H9 (cell line): ENCODE results near the gene ACAA2. TPM values are rescaled to one million over a fixed set of nuclear protein-coding genes. Genes with fewer than 3 reads are reported as not detected.

Source experiments
- DNase-seq: peaks from one replicate; pipeline ENCODE4 v3.0.0-alpha.2; 2017
- H2AFZ ChIP-seq: one replicate; pipeline ENCODE4 v1.6.1; 2013; ENCODE audit warnings: mild to moderate bottlenecking, low read length, control low read depth, moderate library complexity
- H2AK5ac ChIP-seq: 2 replicates; pipeline ENCODE4 v1.6.1; 2013; ENCODE audit warnings: low read length, control low read depth, mixed read lengths; ENCODE audit not compliant: insufficient read length
- H2BK120ac ChIP-seq: one replicate; pipeline ENCODE4 v1.6.1; 2013; ENCODE audit warnings: low read depth, mild to moderate bottlenecking, low read length, control low read depth, inconsistent platforms; ENCODE audit not compliant: poor library complexity, severe bottlenecking
- H2BK12ac ChIP-seq: 2 replicates; pipeline ENCODE4 v1.6.1; 2013; ENCODE audit warnings: low read length, control low read depth, mixed read lengths, low read depth; ENCODE audit not compliant: insufficient read length
- H2BK15ac ChIP-seq: 2 replicates; pipeline ENCODE4 v1.6.1; 2013; ENCODE audit warnings: low read depth, low read length, control low read depth
- H2BK20ac ChIP-seq: one replicate; pipeline ENCODE4 v1.6.1; 2013; ENCODE audit warnings: low read depth, mild to moderate bottlenecking, low read length, control low read depth, inconsistent platforms; ENCODE audit not compliant: poor library complexity, severe bottlenecking
- H2BK5ac ChIP-seq: 2 replicates; pipeline ENCODE4 v1.6.1; 2013; ENCODE audit warnings: low read length, control low read depth, mixed read lengths; ENCODE audit not compliant: insufficient read length
- H3K14ac ChIP-seq: 2 replicates; pipeline ENCODE4 v1.6.1; 2013; ENCODE audit warnings: low read length, control low read depth; ENCODE audit not compliant: insufficient read depth
- H3K18ac ChIP-seq: 2 replicates; pipeline ENCODE4 v1.6.1; 2013; ENCODE audit warnings: low read depth, mild to moderate bottlenecking, mixed read lengths, low read length, control low read depth; ENCODE audit not compliant: insufficient read length
- H3K23ac ChIP-seq: 2 replicates; pipeline ENCODE4 v1.6.1; 2013; ENCODE audit warnings: low read length, control low read depth, mixed read lengths, low read depth; ENCODE audit not compliant: insufficient read length
- H3K23me2 ChIP-seq: 2 replicates; pipeline ENCODE4 v1.6.1; 2013; ENCODE audit warnings: low read depth, mild to moderate bottlenecking, mixed read lengths, low read length, control low read depth; ENCODE audit not compliant: insufficient read length, poor library complexity, severe bottlenecking
- H3K27ac ChIP-seq: 2 replicates; pipeline ENCODE4 v1.5.1; 2013; ENCODE audit warnings: low read length, control low read depth, mixed read lengths, low read depth; ENCODE audit not compliant: insufficient read length
- H3K27me3 ChIP-seq: 2 replicates; pipeline ENCODE4 v1.6.1; 2013; ENCODE audit warnings: low read length, control low read depth, inconsistent platforms; ENCODE audit not compliant: insufficient read depth
- H3K4ac ChIP-seq: 2 replicates; pipeline ENCODE4 v1.6.1; 2013; ENCODE audit warnings: low read depth, mild to moderate bottlenecking, control low read depth, inconsistent platforms, low read length, moderate library complexity
- H3K4me1 ChIP-seq: 2 replicates; pipeline ENCODE4 v1.6.1; 2013; ENCODE audit warnings: low read length, control low read depth, inconsistent platforms; ENCODE audit not compliant: insufficient read depth
- H3K4me2 ChIP-seq: 2 replicates; pipeline ENCODE4 v1.6.1; 2013; ENCODE audit warnings: low read length, control low read depth, mixed read lengths; ENCODE audit not compliant: insufficient read length, insufficient read depth
- H3K56ac ChIP-seq: 2 replicates; pipeline ENCODE4 v1.6.1; 2013; ENCODE audit warnings: low read depth, mild to moderate bottlenecking, mixed read lengths, low read length, control low read depth; ENCODE audit not compliant: insufficient read length
- H3K79me1 ChIP-seq: 2 replicates; pipeline ENCODE4 v1.6.1; 2013; ENCODE audit warnings: low read depth, mild to moderate bottlenecking, moderate library complexity, low read length, control low read depth, inconsistent platforms; ENCODE audit not compliant: insufficient read depth, poor library complexity, severe bottlenecking
- H3K79me2 ChIP-seq: 2 replicates; pipeline ENCODE4 v1.6.1; 2013; ENCODE audit warnings: low read length, control low read depth, inconsistent platforms; ENCODE audit not compliant: insufficient read depth
- H3K9ac ChIP-seq: 2 replicates; pipeline ENCODE4 v1.6.1; 2013; ENCODE audit warnings: low read length, control low read depth, mixed read lengths; ENCODE audit not compliant: insufficient read length; ENCODE audit errors: extremely low read depth
- H3K9me3 ChIP-seq: one replicate; pipeline ENCODE4 v1.6.1; 2013; ENCODE audit warnings: low read depth, low read length, inconsistent platforms; ENCODE audit not compliant: control insufficient read depth
- H3T11ph ChIP-seq: one replicate; pipeline ENCODE4 v1.6.1; 2013; ENCODE audit warnings: mild to moderate bottlenecking, low read length, control low read depth, inconsistent platforms
- H4K20me1 ChIP-seq: one replicate; pipeline ENCODE4 v1.6.1; 2013; ENCODE audit not compliant: control insufficient read depth, insufficient read length, insufficient read depth
- H4K5ac ChIP-seq: 2 replicates; pipeline ENCODE4 v1.6.1; 2013; ENCODE audit warnings: low read depth, mild to moderate bottlenecking, mixed read lengths, low read length, control low read depth; ENCODE audit not compliant: insufficient read length
- H4K8ac ChIP-seq: replicated peaks from 2 replicates; pipeline ENCODE4 v1.6.1; 2013; ENCODE audit warnings: low read length, control low read depth, mixed read lengths, low read depth; ENCODE audit not compliant: insufficient read length
- H4K91ac ChIP-seq: 2 replicates; pipeline ENCODE4 v1.6.1; 2013; ENCODE audit warnings: low read depth, mild to moderate bottlenecking, moderate library complexity, mixed read lengths, low read length, control low read depth; ENCODE audit not compliant: insufficient read length
- H3K27ac Mint-ChIP-seq, 3 experiments: 2 replicates in 2 of 3; 3 replicates in 1 of 3; pipeline ENCODE4 v1.8.0; 2020 to 2021; ENCODE audit warnings: mixed read lengths in 3 of 3, mild to moderate bottlenecking in 1 of 3, moderate library complexity in 1 of 3
- H3K27me3 Mint-ChIP-seq: 2 replicates; pipeline ENCODE4 v1.8.0; 2021; ENCODE audit warnings: low read depth, mild to moderate bottlenecking, moderate library complexity, mixed read lengths
- H3K36me3 Mint-ChIP-seq, 3 experiments: 2 replicates in 2 of 3; 3 replicates in 1 of 3; pipeline ENCODE4 v1.8.0; 2020 to 2021; ENCODE audit warnings: low read depth in 3 of 3, mixed read lengths in 3 of 3; ENCODE audit not compliant: insufficient read depth in 1 of 3
- H3K4me1 Mint-ChIP-seq, 2 experiments: 2 replicates each; pipeline ENCODE4 v1.8.0; 2020; ENCODE audit warnings: mixed read lengths in 2 of 2
- H3K4me3 Mint-ChIP-seq, 2 experiments: 2 replicates in 1 of 2; 3 replicates in 1 of 2; pipeline ENCODE4 v1.8.0; 2020 to 2021; ENCODE audit warnings: mild to moderate bottlenecking in 2 of 2, mixed read lengths in 2 of 2, moderate library complexity in 1 of 2
- H3K9me3 Mint-ChIP-seq, 2 experiments: 2 replicates in 1 of 2; 3 replicates in 1 of 2; pipeline ENCODE4 v1.8.0; 2020; ENCODE audit warnings: mild to moderate bottlenecking in 2 of 2, mixed read lengths in 2 of 2, moderate library complexity in 1 of 2
- CTCF ChIP-seq: fragments of 200-600 bp; sonication (generic); conservative IDR thresholded peaks from 3 replicates; pipeline ENCODE4 v1.8.0; 2021; ENCODE audit warnings: antibody characterized with exemption, mild to moderate bottlenecking
- WGBS: extraction: QIAGEN DNeasy Blood & Tissue Kit; methylation state at CpG from one replicate; pipeline ENCODE4 v1.1.7; 2013; ENCODE audit warnings: missing lambda C conversion rate, low lambda C conversion rate, mixed read lengths; ENCODE audit not compliant: insufficient read length; ENCODE audit errors: extremely low coverage; 5-methylcytosine and 5-hydroxymethylcytosine counted together
- total RNA-seq: library from RNA; stranded (reverse); gene quantifications from 2 replicates; pipeline ENCODE4 v1.2.1, GENCODE V29; 2021

ACAA2 gene
- total RNA-seq, 1 experiment from 2014 or later, result 115 TPM

DNA sequence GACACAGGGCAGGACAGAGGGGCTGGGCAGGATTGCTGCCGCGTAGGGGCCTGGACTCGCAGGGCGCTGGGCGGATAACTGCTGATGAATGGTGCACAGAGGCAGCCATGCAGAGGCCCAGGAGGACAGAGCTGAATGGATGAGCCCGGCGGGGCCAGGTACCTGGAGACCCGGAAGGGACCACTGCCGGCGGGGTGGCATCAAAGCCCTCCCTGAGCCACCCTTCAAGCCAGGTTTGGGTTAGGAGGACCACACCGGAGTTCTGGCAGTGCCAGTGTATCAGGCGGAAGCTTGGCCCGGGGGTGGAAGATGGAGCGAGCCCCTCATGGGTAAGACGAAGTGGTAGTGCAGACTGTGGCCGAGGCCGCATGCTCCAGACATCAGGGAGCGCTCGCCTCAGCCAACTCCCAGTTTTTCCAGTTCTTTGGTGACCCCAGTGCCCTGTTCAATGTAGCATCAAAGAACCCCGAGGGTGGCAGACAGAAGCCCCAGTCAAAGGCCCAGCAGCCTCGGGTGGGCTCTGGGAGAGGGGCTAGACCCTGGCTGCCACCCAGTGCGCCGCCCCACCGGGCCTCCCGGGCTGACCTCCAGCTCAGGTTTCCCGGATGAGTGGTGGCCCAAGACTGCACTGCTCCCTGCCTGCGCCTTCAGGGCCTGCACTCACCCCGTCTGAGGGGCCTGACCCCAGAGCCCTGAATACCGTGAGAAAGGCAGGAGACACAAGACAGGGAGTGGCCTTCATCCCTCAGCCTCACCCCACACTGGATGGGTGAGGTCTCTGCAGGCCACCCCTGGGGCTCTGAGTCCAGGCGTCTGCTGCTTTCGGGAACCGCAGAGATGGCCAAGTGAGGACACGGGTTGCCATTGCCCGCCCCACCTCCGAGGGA lies 50.9 kb downstream of the ACAA2 start:
- no peaks in the 10 kb centered on the region for H3K79me1 ChIP-seq
- no peak overlapping the region for H2BK5ac ChIP-seq
- no peaks in the 10 kb centered on the region for H3K23me2 ChIP-seq
- Mint-ChIP-seq H3K4me3 (no peak overlapping the region), H3K36me3 (no peaks in the 10 kb centered on the region), H3K4me1 (peaks cover 15 to 38% of the 10 kb centered on the region in 2 experiments), H3K27me3 (peaks cover 2% of the 10 kb centered on the region), H3K9me3 (no peaks in the 10 kb centered on the region; a peak in 1 of 5 replicates), H3K27ac (no peak overlapping the region)
- H3K9ac ChIP-seq, result no peak overlapping the region
- H4K91ac ChIP-seq, result no peak overlapping the region
- no peaks in the 10 kb centered on the region for H3K9me3 ChIP-seq
- peak; percentile 19; the same call in 1 of the 3 replicates for TF ChIP-seq CTCF
- H3K56ac ChIP-seq, result no peak overlapping the region
- no peaks in the 10 kb centered on the region for H3K79me2 ChIP-seq
- no peak overlapping the region for H3K14ac ChIP-seq
- no peak for DNase-seq
- no peak overlapping the region for H2BK20ac ChIP-seq
- no peak overlapping the region for H3T11ph ChIP-seq
- no peaks in the 10 kb centered on the region for H4K20me1 ChIP-seq
- H2BK12ac ChIP-seq, result no peak overlapping the region
- no peak overlapping the region for H4K5ac ChIP-seq
- no peaks in the 10 kb centered on the region; the same call in 1 of the 2 replicates for H3K4me1 ChIP-seq
- H3K27me3 ChIP-seq, result no peaks in the 10 kb centered on the region
- no peak overlapping the region for H4K8ac ChIP-seq
- H3K27ac ChIP-seq, result no peak overlapping the region
- no peak overlapping the region for H3K23ac ChIP-seq
- H3K18ac ChIP-seq, result no peak overlapping the region
- H2BK120ac ChIP-seq, result no peak overlapping the region
- H2AK5ac ChIP-seq, result no peak overlapping the region
- no peak overlapping the region for H3K4ac ChIP-seq
- no peak overlapping the region for H2BK15ac ChIP-seq
- H3K4me2 ChIP-seq, result no peak overlapping the region
- no CpG with 5 or more reads among the region's 35 CpGs for WGBS
- H2AFZ ChIP-seq, result no peak overlapping the region
